ENCODE data around the gene LRRC59. TPM values are rescaled to one million over a fixed set of nuclear protein-coding genes. Genes with fewer than 3 reads are reported as not detected.

The LRRC59 gene
- total RNA-seq, 3 donors from 2014 or later (not counting 1 experiment from before 2014, with no cell fraction given): 55.6 to 62.7 (median 56.0) TPM

DNA sequence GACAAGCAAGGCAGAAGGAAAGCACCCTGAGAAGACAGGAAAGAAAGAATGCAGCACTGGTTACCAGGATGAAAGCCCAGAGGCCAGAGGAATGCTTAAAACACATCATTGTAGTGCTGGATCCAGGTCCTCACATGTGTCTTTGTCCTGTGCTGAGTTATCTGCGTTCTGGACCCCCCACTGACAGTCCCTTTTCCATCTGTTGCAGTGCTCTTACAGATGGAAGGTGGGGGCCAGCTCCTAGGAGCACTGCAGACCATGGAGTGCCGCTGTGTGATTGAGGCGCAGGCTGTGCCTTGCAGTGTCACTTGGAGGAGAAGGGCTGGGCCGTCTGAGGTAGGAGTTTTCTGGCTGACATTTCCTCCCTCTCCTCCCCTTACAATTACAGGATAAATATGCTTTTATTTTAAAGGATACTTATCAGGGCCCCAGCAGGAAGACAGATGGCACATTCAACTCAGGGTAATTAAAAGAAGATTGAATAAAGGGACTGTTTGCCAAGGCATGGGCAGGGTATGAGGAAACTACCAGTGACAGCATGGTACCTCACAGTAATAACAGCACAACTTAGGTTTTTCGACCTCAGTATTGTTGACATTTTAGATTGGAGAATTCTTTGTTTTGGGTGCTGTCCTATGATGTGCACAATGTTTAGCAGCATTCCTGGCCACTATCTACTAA lies 21.3 kb downstream of the LRRC59 start:
- intact Hi-C loops (cut with micrococcal nuclease): no loop called here
- 100% methylated on average over 1 of the region's 5 CpGs for WGBS (ENCODE audit: insufficient coverage)
- Mint-ChIP-seq H3K36me3 (no peaks in the 10 kb centered on the region), H3K4me3 (no peak overlapping the region), H3K9me3 (no peaks in the 10 kb centered on the region), H3K4me1 (peaks cover 23 to 25% of the 10 kb centered on the region in 2 donors), H3K27me3 (ENCODE audit: low read depth in 2 of 2) (no peaks in the 10 kb centered on the region), H3K27ac (no peak overlapping the region)
- DNase-seq: no peak
- TF ChIP-seq, protein P1, sequence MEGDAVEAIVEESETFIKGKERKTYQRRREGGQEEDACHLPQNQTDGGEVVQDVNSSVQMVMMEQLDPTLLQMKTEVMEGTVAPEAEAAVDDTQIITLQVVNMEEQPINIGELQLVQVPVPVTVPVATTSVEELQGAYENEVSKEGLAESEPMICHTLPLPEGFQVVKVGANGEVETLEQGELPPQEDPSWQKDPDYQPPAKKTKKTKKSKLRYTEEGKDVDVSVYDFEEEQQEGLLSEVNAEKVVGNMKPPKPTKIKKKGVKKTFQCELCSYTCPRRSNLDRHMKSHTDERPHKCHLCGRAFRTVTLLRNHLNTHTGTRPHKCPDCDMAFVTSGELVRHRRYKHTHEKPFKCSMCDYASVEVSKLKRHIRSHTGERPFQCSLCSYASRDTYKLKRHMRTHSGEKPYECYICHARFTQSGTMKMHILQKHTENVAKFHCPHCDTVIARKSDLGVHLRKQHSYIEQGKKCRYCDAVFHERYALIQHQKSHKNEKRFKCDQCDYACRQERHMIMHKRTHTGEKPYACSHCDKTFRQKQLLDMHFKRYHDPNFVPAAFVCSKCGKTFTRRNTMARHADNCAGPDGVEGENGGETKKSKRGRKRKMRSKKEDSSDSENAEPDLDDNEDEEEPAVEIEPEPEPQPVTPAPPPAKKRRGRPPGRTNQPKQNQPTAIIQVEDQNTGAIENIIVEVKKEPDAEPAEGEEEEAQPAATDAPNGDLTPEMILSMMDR (IDR thresholded peaks at IDR 0.05): no peak
- H3K27ac ChIP-seq (ENCODE audit: low read length): no peak overlapping the region
- no peak for ATAC-seq
- H3K9me3 ChIP-seq (ENCODE audit: control insufficient read depth, insufficient read depth, low read length): no peaks in the 10 kb centered on the region
- peaks cover 15% of the 10 kb centered on the region for H3K4me1 ChIP-seq (ENCODE audit: control insufficient read depth, insufficient read depth, low read length)
- H3K27me3 ChIP-seq (ENCODE audit: control insufficient read depth, insufficient read depth, low read length): no peaks in the 10 kb centered on the region
- no peak overlapping the region for H3K4me3 ChIP-seq (ENCODE audit: low read length)
- H3K36me3 ChIP-seq (ENCODE audit: control insufficient read depth, insufficient read depth, low read length): peaks cover 9% of the 10 kb centered on the region

GRCh38 chr17:50373705-50374104 lies 23.6 kb downstream of the LRRC59 start:
- DNase-seq (no peak), ATAC-seq (no peak)
- intact Hi-C loops (cut with micrococcal nuclease): no loop called here
- peak overlapping the region; percentile 100 for H3K4me3 Mint-ChIP-seq
- WGBS (ENCODE audit: insufficient coverage): 100% methylated on average over 1 of the region's 2 CpGs
- Histone ChIP-seq H3K4me3 (ENCODE audit: low read length) (no peak overlapping the region), H3K27ac (ENCODE audit: low read length) (no peak overlapping the region), H3K4me1 (ENCODE audit: control insufficient read depth, insufficient read depth, low read length) (peaks cover 15% of the 10 kb centered on the region), H3K36me3 (ENCODE audit: control insufficient read depth, insufficient read depth, low read length) (peaks cover 18% of the 10 kb centered on the region), H3K9me3 (ENCODE audit: control insufficient read depth, insufficient read depth, low read length) (no peaks in the 10 kb centered on the region), H3K27me3 (ENCODE audit: control insufficient read depth, insufficient read depth, low read length) (no peaks in the 10 kb centered on the region)
- no peaks in the 10 kb centered on the region for H3K27me3 Mint-ChIP-seq (ENCODE audit: low read depth in 2 of 2)
- H3K36me3 Mint-ChIP-seq: no peaks in the 10 kb centered on the region
- H3K27ac Mint-ChIP-seq: peak overlapping the region; percentile 100
- H3K4me1 Mint-ChIP-seq: peaks cover 23 to 25% of the 10 kb centered on the region in 2 donors
- no peaks in the 10 kb centered on the region for H3K9me3 Mint-ChIP-seq
- TF ChIP-seq, protein P1 (IDR thresholded peaks at IDR 0.05): no peak

GRCh38 chr17:50372758-50373556 lies 24.4 kb downstream of the LRRC59 start, which contains the start of the genes EME1 and MRPL27:
TSS of gene EME1 (plus strand) at chr17:50373229. CDS start at chr17:50375209, 1,980 bp downstream.
TSS of gene MRPL27 (minus strand) at chr17:50373184. CDS start at chr17:50373170, 14 bp downstream.
- Mint-ChIP-seq H3K36me3 (peaks cover 5% of the 10 kb centered on the region), H3K4me1 (peaks cover 23 to 25% of the 10 kb centered on the region in 2 donors), H3K4me3 (peak within 1 kb of the TSS; percentile 100), H3K27me3 (ENCODE audit: low read depth in 2 of 2) (no peaks in the 10 kb centered on the region), H3K27ac (peak within 1 kb of the TSS; percentile 100), H3K9me3 (no peaks in the 10 kb centered on the region)
- Histone ChIP-seq H3K4me1 (ENCODE audit: control insufficient read depth, insufficient read depth, low read length) (peaks cover 15% of the 10 kb centered on the region), H3K27ac (ENCODE audit: low read length) (peak within 1 kb of the TSS; percentile 88), H3K4me3 (ENCODE audit: low read length) (peak within 1 kb of the TSS; percentile 91), H3K27me3 (ENCODE audit: control insufficient read depth, insufficient read depth, low read length) (no peaks in the 10 kb centered on the region), H3K9me3 (ENCODE audit: control insufficient read depth, insufficient read depth, low read length) (no peaks in the 10 kb centered on the region), H3K36me3 (ENCODE audit: control insufficient read depth, insufficient read depth, low read length) (peaks cover 25% of the 10 kb centered on the region)
- intact Hi-C loops (cut with micrococcal nuclease): no loop called here
- DNase-seq: peak; percentile 81 to 93
- 3% methylated on average over 42 of the region's 42 CpGs for WGBS (ENCODE audit: insufficient coverage)
- peak; percentile 90 to 92 (median 91) for ATAC-seq
- TF ChIP-seq, protein P1 (IDR thresholded peaks at IDR 0.05): no peak
